HL-60 (cell line): ENCODE measurements around the gene RBBP8NL.

ENCODE experiments used
- DNase-seq, 2 experiments: peaks; one replicate each; pipeline ENCODE4 v3.0.0-alpha.2; 2010 to 2020; ENCODE audit warnings: low read depth in 1 of 2, low spot score in 1 of 2
- H3K27ac ChIP-seq: fragments of 250-450 bp; sonication (Bioruptor Pico); replicated peaks from 2 replicates; pipeline ENCODE4 v1.5.1; 2020; ENCODE audit warnings: mild to moderate bottlenecking, moderate library complexity
- H3K27me3 ChIP-seq: fragments of 250-450 bp; sonication (Bioruptor Pico); 2 replicates; pipeline ENCODE4 v1.5.1; 2021; ENCODE audit warnings: mild to moderate bottlenecking, moderate library complexity; ENCODE audit not compliant: insufficient read depth, poor library complexity, severe bottlenecking
- H3K4me3 ChIP-seq: replicated peaks from 2 replicates; pipeline ENCODE4 v1.5.1; 2011; ENCODE audit warnings: mild to moderate bottlenecking, control low read depth, low read length; ENCODE audit not compliant: insufficient read depth
- CTCF ChIP-seq: IDR thresholded peaks from one replicate; pipeline ENCODE4 v1.5.1; 2011; ENCODE audit warnings: low read length, control low read depth, inconsistent platforms; ENCODE audit not compliant: insufficient read depth
- GABPA ChIP-seq: IDR thresholded peaks from 2 replicates; pipeline ENCODE4 v1.6.1; 2012; ENCODE audit warnings: low read depth
- POLR2AphosphoS5 ChIP-seq: IDR thresholded peaks from 2 replicates; pipeline ENCODE4 v1.6.1; 2012; ENCODE audit warnings: low read depth
- REST ChIP-seq: IDR thresholded peaks from 2 replicates; pipeline ENCODE4 v1.6.1; 2012; ENCODE audit warnings: low read depth; ENCODE audit not compliant: insufficient replicate concordance
- SPI1 ChIP-seq: IDR thresholded peaks from 2 replicates; pipeline ENCODE4 v1.6.1; 2012; ENCODE audit warnings: low read depth, mild to moderate bottlenecking, borderline replicate concordance

RBBP8NL gene

GRCh38 chr20:62433658-62434497 lies 6.5 kb upstream of the RBBP8NL start:
- TF ChIP-seq REST: no peak
- Histone ChIP-seq H3K4me3 (no peak overlapping the region), H3K27me3 (peaks cover 9% of the 10 kb centered on the region), H3K27ac (no peak overlapping the region)
- DNase-seq: no peak

DNA sequence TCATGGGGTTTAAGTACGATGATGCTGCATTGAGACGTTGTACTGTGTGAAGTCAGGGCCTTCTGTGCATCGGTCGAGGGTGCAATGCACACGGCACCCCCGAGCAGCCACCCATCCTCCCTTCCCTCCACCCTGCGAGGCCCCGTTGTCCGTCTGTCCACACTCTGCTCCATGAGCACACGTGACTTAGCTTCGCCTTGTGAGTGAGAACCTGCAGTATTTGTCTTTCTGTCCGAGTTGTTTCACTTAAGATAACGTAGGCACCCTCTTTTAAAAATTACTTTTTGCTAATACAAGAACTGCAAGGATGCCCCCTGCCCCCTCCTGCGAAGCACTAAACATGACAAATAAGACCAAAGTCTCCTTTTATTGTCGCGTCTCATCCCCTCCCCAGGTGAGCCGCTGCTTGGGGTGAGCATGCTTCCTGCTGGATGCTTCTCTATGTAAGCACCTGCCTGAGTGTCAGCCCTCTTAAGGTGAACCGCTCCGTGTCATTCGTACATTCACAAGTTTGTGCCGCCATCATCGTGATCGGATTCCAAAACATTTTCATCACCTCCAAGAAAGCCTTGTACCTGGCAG lies 3.6 kb upstream of the RBBP8NL start:
- H3K4me3 ChIP-seq: no peak overlapping the region
- TF ChIP-seq CTCF: no peak
- no peak for TF ChIP-seq GABPA
- no peak for TF ChIP-seq POLR2AphosphoS5
- TF ChIP-seq SPI1: no peak
- TF ChIP-seq REST: no peak
- no peak overlapping the region for H3K27ac ChIP-seq
- peaks cover 9% of the 10 kb centered on the region for H3K27me3 ChIP-seq
- DNase-seq: no peak

- DNase-seq: no peak
- no peak for TF ChIP-seq SPI1
- no peak for TF ChIP-seq REST
- TF ChIP-seq POLR2AphosphoS5: no peak
- H3K27me3 ChIP-seq: peaks cover 5% of the 10 kb centered on the region
- no peak overlapping the region for H3K4me3 ChIP-seq
- no peak overlapping the region for H3K27ac ChIP-seq
Observed at GRCh38 chr20:62430311-62430853, 3.0 kb upstream of the RBBP8NL start.
